ENCODE measurements around the gene DPYD.

GRCh38 chr1:97441966-97442365 lies 478.9 kb downstream of the DPYD start:
- no peak for TF ChIP-seq SUZ12 (IDR thresholded peaks at IDR 0.05; ENCODE audit: extremely low read depth, insufficient read depth, insufficient read length)
- no peak for TF ChIP-seq YY1 (IDR thresholded peaks at IDR 0.05; ENCODE audit: insufficient read depth, insufficient read length)
